MCF 10A (cell line): ENCODE results near the gene TMEM91. TPM values are rescaled to one million over a fixed set of nuclear protein-coding genes. Genes with fewer than 3 reads are reported as not detected.
"Not testable (repeated sequence)": the region's sequence is repeated elsewhere in the genome, so short reads cannot be mapped to it uniquely, and the experiment has no call there.

Experiments used
- BruUV-seq: library from RNA; stranded (reverse); fragments of 400-500 nt; replicated peaks from 2 replicates; lab custom pipeline; 2021; lab: Mats Ljungman, UMichigan
- CTCF ChIA-PET: fragments of 300-600 bp; sonication (Branson Sonifier 250); formaldehyde crosslinking; extraction: SDS; loops from one replicate; lab custom pipeline; 2021; ENCODE audit warnings: antibody characterized with exemption, inconsistent platforms; lab: Yijun Ruan, JAX
- POLR2A ChIA-PET: fragments of 300-600, 350-650 bp; sonication (Branson Sonifier 250); formaldehyde crosslinking; extraction: SDS; loops from one replicate; lab custom pipeline; 2020; ENCODE audit warnings: antibody characterized with exemption, inconsistent platforms; lab: Yijun Ruan, JAX
- DNase-seq: peaks from one replicate; pipeline ENCODE4 v3.0.0-alpha.2; 2018; ENCODE audit not compliant: unreplicated experiment
- H3K27ac Mint-ChIP-seq: one replicate; pipeline ENCODE4 v1.8.0; 2022; ENCODE audit warnings: mild to moderate bottlenecking, low read depth, mixed read lengths; ENCODE audit not compliant: unreplicated experiment
- H3K27me3 Mint-ChIP-seq: one replicate; pipeline ENCODE4 v1.8.0; 2022; ENCODE audit warnings: mixed read lengths; ENCODE audit not compliant: insufficient read depth, unreplicated experiment
- H3K36me3 Mint-ChIP-seq: one replicate; pipeline ENCODE4 v1.8.0; 2022; ENCODE audit warnings: mild to moderate bottlenecking, moderate library complexity, mixed read lengths; ENCODE audit not compliant: insufficient read depth, unreplicated experiment
- H3K4me1 Mint-ChIP-seq: one replicate; pipeline ENCODE4 v1.8.0; 2022; ENCODE audit warnings: mixed read lengths; ENCODE audit not compliant: insufficient read depth, unreplicated experiment
- H3K4me3 Mint-ChIP-seq: one replicate; pipeline ENCODE4 v1.8.0; 2022; ENCODE audit warnings: mild to moderate bottlenecking, moderate library complexity, mixed read lengths; ENCODE audit not compliant: unreplicated experiment
- H3K9me3 Mint-ChIP-seq: one replicate; pipeline ENCODE4 v1.8.0; 2022; ENCODE audit warnings: mixed read lengths; ENCODE audit not compliant: unreplicated experiment
- intact Hi-C: fragments of 100-400 bp; cut with micrococcal nuclease; formaldehyde crosslinking; loops from 2 replicates; pipeline ENCODE4 v1.14.1; 2022
- total RNA-seq: library from RNA; stranded (reverse); gene quantifications from 2 replicates; pipeline ENCODE4 v1.2.3, GENCODE V29; 2022
- TF ChIP-seq, protein P1 (sequence below): fragments of 200-600 bp; IDR thresholded peaks from one replicate; pipeline ENCODE4 v1.8.0; 2022; ENCODE audit warnings: antibody characterized with exemption, mild to moderate bottlenecking; ENCODE audit not compliant: unreplicated experiment

Gene TMEM91
- total RNA-seq, 1 experiment from 2014 or later: 6.1 TPM

DNA sequence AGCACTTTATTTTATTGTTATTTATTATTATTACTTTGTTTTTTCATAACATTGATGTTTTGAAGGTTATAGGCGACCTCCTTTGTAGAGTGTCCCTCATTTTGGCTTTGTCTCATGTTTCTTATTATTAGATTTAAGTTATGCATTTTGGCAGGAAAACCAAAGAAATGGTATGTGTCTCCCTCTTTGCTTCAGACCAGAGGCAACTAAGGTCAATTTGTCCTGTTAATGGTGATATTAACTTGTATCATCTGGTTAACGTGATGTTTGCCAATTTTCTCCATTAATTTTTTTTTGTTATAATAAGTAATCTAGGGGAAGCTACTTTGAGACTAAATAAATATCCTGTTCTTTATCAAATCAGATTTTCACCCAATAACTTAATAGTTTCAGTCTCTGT is 3.8 kb upstream of the TMEM91 start:
- Mint-ChIP-seq H3K36me3 (peaks cover 12% of the 10 kb centered on the region), H3K4me3 (no peak overlapping the region), H3K4me1 (peaks cover 33% of the 10 kb centered on the region), H3K27me3 (no peaks in the 10 kb centered on the region), H3K9me3 (no peaks in the 10 kb centered on the region), H3K27ac (no peak overlapping the region)
- ChIA-PET CTCF (interaction anchor here (0.6 to 1.1 kb wide), 3 partner anchors 8 to 274 kb away, joined by 3 to 5 read pairs (median 3); partner anchors contain the start of gene B9D2), POLR2A (interaction anchor here (0.9 to 1.6 kb wide), 3 partner anchors 10 to 24 kb away, joined by 4 to 5 read pairs (median 4); partner anchors contain the start of gene TGFB1)
- intact Hi-C loops: no loop called here
- TF ChIP-seq, protein P1, sequence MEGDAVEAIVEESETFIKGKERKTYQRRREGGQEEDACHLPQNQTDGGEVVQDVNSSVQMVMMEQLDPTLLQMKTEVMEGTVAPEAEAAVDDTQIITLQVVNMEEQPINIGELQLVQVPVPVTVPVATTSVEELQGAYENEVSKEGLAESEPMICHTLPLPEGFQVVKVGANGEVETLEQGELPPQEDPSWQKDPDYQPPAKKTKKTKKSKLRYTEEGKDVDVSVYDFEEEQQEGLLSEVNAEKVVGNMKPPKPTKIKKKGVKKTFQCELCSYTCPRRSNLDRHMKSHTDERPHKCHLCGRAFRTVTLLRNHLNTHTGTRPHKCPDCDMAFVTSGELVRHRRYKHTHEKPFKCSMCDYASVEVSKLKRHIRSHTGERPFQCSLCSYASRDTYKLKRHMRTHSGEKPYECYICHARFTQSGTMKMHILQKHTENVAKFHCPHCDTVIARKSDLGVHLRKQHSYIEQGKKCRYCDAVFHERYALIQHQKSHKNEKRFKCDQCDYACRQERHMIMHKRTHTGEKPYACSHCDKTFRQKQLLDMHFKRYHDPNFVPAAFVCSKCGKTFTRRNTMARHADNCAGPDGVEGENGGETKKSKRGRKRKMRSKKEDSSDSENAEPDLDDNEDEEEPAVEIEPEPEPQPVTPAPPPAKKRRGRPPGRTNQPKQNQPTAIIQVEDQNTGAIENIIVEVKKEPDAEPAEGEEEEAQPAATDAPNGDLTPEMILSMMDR: no peak
- no peak for DNase-seq
- no TSS peak for BruUV-seq

GRCh38 chr19:41373993-41374392 is 2.3 kb upstream of the TMEM91 start:
- H3K27me3 Mint-ChIP-seq: no peaks in the 10 kb centered on the region
- peak overlapping the region; percentile 17 for H3K27ac Mint-ChIP-seq
- no peak overlapping the region for H3K4me3 Mint-ChIP-seq
- intact Hi-C loops: no loop called here
- TF ChIP-seq, protein P1: no peak
- ChIA-PET POLR2A (interaction anchor here (3.2 kb wide), 1 partner anchor 10 kb away, joined by 13 read pairs; the partner anchor contains the start of gene B9D2), CTCF (no interaction called here)
- H3K36me3 Mint-ChIP-seq: peaks cover 12% of the 10 kb centered on the region
- peaks cover 29% of the 10 kb centered on the region for H3K4me1 Mint-ChIP-seq
- H3K9me3 Mint-ChIP-seq: no peaks in the 10 kb centered on the region
- peak; percentile 94 for DNase-seq
- BruUV-seq: no TSS peak

DNA sequence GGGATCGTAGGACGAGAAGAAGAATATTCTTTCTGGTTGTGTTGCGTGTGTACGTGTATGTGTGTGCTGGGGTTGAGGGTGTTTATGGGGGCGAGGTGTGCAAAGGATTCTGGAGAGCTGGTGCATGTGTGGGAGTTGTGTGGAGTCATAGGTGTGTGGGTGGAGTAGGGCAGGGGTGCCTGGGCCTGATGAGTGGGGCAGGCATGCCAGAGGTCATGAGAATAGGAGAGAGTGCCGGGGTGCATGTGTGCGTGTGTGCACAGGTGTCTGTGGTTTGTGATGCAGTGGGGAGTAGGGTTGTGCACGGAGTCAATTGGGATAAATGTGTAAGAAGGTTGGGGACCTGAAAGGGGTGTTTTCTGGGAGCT is 649 bp downstream of the TMEM91 start:
- CTCF ChIA-PET: interaction anchor here (1.0 kb wide), 1 partner anchor 21 kb away, joined by 3 read pairs; no protein-coding TSS in a partner anchor
- Mint-ChIP-seq H3K27ac (no peak overlapping the region), H3K27me3 (no peaks in the 10 kb centered on the region), H3K4me1 (peaks cover 35% of the 10 kb centered on the region), H3K4me3 (peak overlapping the region; percentile 48), H3K9me3 (no peaks in the 10 kb centered on the region), H3K36me3 (peaks cover 18% of the 10 kb centered on the region)
- BruUV-seq: no TSS peak
- intact Hi-C loops: no loop called here
- TF ChIP-seq, protein P1: no peak
- POLR2A ChIA-PET: interaction anchor here (3.2 kb wide), 1 partner anchor 13 kb away, joined by 13 read pairs; the partner anchor contains the start of gene B9D2
- DNase-seq: no peak

DNA sequence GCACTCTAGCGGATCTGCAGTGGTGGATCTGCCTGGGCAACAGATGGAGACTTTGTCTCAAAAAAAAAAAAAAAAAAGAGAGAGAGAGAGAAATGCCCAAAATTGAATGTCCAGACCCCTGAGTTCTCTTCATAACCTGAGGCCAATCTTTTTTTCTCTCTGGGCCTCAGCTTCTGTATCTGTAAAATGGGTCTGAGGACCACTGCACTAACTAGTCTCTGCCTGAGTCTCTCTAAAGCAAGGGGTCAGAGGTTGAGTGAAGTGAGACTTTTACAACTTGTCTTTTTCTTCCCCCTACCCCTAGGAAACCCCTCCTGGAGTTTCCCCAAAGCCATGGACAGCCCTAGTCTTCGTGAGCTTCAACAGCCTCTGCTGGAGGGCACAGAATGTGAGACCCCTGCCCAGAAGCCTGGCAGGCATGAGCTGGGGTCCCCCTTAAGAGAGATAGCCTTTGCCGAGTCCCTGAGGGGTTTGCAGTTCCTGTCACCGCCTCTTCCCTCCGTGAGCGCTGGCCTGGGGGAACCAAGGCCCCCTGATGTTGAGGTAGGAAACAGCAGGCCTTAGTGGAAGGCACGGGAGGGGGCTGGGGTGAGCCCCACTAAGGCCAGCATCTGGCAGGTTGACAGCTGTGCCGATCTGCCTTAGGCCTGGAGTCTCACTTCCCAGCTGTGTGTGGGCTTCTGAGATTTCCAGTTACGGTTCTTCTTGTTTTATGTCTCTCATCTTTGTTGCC is 1.8 kb downstream of the TMEM91 start:
- POLR2A ChIA-PET: interaction anchor here (0.8 to 1.5 kb wide), 3 partner anchors 10 to 61 kb away, joined by 3 to 6 read pairs (median 5); partner anchors contain the start of gene B9D2
- H3K27ac Mint-ChIP-seq: no peak overlapping the region
- intact Hi-C loops: no loop called here
- TF ChIP-seq, protein P1: no peak
- CTCF ChIA-PET: interaction anchor here (0.6 kb wide), 1 partner anchor 28 kb away, joined by 3 read pairs; no protein-coding TSS in a partner anchor
- H3K36me3 Mint-ChIP-seq: peaks cover 15% of the 10 kb centered on the region
- no peaks in the 10 kb centered on the region for H3K9me3 Mint-ChIP-seq
- no TSS peak for BruUV-seq
- DNase-seq: no peak
- no peaks in the 10 kb centered on the region for H3K27me3 Mint-ChIP-seq
- H3K4me1 Mint-ChIP-seq: peaks cover 35% of the 10 kb centered on the region
- H3K4me3 Mint-ChIP-seq: no peak overlapping the region

DNA sequence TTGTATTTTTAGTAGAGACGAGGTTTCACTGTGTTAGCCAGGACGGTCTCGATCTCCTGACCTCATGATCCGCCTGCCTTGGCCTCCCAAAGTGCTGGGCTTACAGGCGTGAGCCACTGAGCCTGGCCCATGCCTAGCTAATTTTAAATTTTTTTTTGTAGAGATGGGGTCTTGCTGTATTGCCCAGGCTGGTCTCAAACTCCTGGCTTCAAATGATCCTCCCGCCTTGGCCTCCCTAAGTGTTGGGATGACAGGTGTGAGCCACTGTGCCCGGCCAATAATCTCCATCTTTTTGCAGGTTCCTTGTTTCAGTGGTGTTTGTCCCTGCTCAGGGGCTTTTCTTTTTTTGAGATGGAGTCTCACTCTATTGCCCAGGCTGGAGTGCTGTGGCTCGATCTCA is 5.2 kb downstream of the TMEM91 start:
- H3K27me3 Mint-ChIP-seq, H3K27ac Mint-ChIP-seq, BruUV-seq, DNase-seq, CTCF ChIA-PET, H3K4me3 Mint-ChIP-seq, intact Hi-C loops, H3K9me3 Mint-ChIP-seq: not testable (repeated sequence)
- H3K4me1 Mint-ChIP-seq: peaks cover 31% of the 10 kb centered on the region
- POLR2A ChIA-PET: interaction anchor here (1.5 to 2.8 kb wide), 2 partner anchors 14 to 18 kb away, joined by 5 to 19 read pairs; partner anchors contain the start of gene B9D2
- H3K36me3 Mint-ChIP-seq: peaks cover 34% of the 10 kb centered on the region
